Measurements from ENCODE around the gene MTCL1. TPM values are rescaled to one million over a fixed set of nuclear protein-coding genes. Genes with fewer than 3 reads are reported as not detected.
A peak's percentile ranks its signal among the peaks of the same experiment; 100 is the strongest.

MTCL1 gene
- total RNA-seq, 1 donor from 2014 or later, result 54.4 TPM

- peaks cover 53% of the 10 kb centered on the region for H3K4me1 Mint-ChIP-seq (ENCODE audit: low read depth)
- DNase-seq (ENCODE audit: low spot score), result no peak
Observed at GRCh38 chr18:8794156-8794933, 89.0 kb downstream of the MTCL1 start.

DNA sequence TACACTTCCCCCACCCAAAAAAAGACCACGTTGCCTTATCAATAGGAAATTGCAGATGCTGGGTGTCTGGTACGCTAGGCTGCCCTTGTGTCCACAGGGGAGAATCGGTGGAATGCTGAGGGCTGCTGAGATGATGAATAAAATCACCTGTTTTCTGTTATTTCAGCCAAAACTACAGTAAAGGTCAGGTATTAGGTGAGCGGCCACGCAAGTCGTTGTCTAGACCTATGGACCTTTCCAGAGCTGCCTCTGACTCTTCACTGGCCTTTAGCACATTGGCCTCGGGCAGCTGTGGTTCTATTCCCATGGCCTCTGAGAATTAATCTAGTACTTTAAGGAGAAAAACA lies 89.6 kb downstream of the MTCL1 start:
- H3K4me1 Mint-ChIP-seq (ENCODE audit: low read depth), result peaks cover 59% of the 10 kb centered on the region
- peaks cover 9% of the 10 kb centered on the region for H3K36me3 Mint-ChIP-seq (ENCODE audit: low read depth)
- H3K27me3 Mint-ChIP-seq (ENCODE audit: low read depth), result no peaks in the 10 kb centered on the region
- peak overlapping the region; percentile 86 for H3K27ac Mint-ChIP-seq (ENCODE audit: unreplicated experiment)
- no peak for TF ChIP-seq CTCF (IDR thresholded peaks at IDR 0.05)
- no peak for DNase-seq (ENCODE audit: low spot score)
- H3K9me3 Mint-ChIP-seq (ENCODE audit: low read depth), result no peaks in the 10 kb centered on the region
- no peak overlapping the region for H3K4me3 Mint-ChIP-seq (ENCODE audit: unreplicated experiment)

More at GRCh38 chr18:8794156-8794933, 89.0 kb downstream of the MTCL1 start:
- H3K4me3 Mint-ChIP-seq (ENCODE audit: unreplicated experiment), result no peak overlapping the region
- H3K27me3 Mint-ChIP-seq (ENCODE audit: low read depth), result no peaks in the 10 kb centered on the region
- H3K27ac Mint-ChIP-seq (ENCODE audit: unreplicated experiment), result peak overlapping the region; percentile 86
- no peak for TF ChIP-seq CTCF (IDR thresholded peaks at IDR 0.05)
- no peaks in the 10 kb centered on the region for H3K9me3 Mint-ChIP-seq (ENCODE audit: low read depth)
- peaks cover 10% of the 10 kb centered on the region for H3K36me3 Mint-ChIP-seq (ENCODE audit: low read depth)

- H3K9me3 Mint-ChIP-seq (ENCODE audit: low read depth), result no peaks in the 10 kb centered on the region
- peaks cover 9% of the 10 kb centered on the region for H3K36me3 Mint-ChIP-seq (ENCODE audit: low read depth)
- no peaks in the 10 kb centered on the region for H3K27me3 Mint-ChIP-seq (ENCODE audit: low read depth)
- no peak for TF ChIP-seq CTCF (IDR thresholded peaks at IDR 0.05)
- no peak overlapping the region for H3K4me3 Mint-ChIP-seq (ENCODE audit: unreplicated experiment)
- no peak for DNase-seq (ENCODE audit: low spot score)
- H3K27ac Mint-ChIP-seq (ENCODE audit: unreplicated experiment), result no peak overlapping the region
- H3K4me1 Mint-ChIP-seq (ENCODE audit: low read depth), result peaks cover 68% of the 10 kb centered on the region
Observed at GRCh38 chr18:8795586-8796325, 90.4 kb downstream of the MTCL1 start.

GRCh38 chr18:8797206-8797605 lies 91.8 kb downstream of the MTCL1 start:
- Mint-ChIP-seq H3K27ac (ENCODE audit: unreplicated experiment) (peak overlapping the region; percentile 89), H3K27me3 (ENCODE audit: low read depth) (no peaks in the 10 kb centered on the region), H3K4me1 (ENCODE audit: low read depth) (peaks cover 82% of the 10 kb centered on the region), H3K4me3 (ENCODE audit: unreplicated experiment) (no peak overlapping the region), H3K9me3 (ENCODE audit: low read depth) (no peaks in the 10 kb centered on the region), H3K36me3 (ENCODE audit: low read depth) (peaks cover 5% of the 10 kb centered on the region)
- TF ChIP-seq CTCF (IDR thresholded peaks at IDR 0.05), result no peak
- DNase-seq (ENCODE audit: low spot score), result no peak

DNA sequence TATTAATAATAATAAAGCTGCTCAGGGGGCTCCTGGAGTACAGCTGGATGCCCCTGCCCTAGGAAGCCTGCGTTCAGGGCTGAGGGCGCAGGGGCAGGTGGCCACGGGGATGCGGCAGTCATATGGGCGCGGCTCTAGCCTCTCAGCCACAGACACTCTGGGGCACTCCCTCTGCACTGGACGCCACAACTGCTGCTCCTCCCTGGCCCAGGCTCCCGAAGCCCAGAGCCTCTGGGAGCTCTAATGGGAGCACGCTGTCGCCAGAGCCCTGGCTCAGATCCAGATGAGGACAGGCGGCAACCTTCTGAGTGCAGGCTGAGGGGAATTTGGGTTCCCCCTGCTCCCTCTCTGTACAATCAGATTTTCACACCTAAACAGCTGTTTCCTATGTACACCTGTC lies 93.6 kb downstream of the MTCL1 start:
- Mint-ChIP-seq H3K4me3 (ENCODE audit: unreplicated experiment) (no peak overlapping the region), H3K9me3 (ENCODE audit: low read depth) (no peaks in the 10 kb centered on the region), H3K4me1 (ENCODE audit: low read depth) (peaks cover 84% of the 10 kb centered on the region), H3K27me3 (ENCODE audit: low read depth) (no peaks in the 10 kb centered on the region), H3K27ac (ENCODE audit: unreplicated experiment) (peak overlapping the region; percentile 98), H3K36me3 (ENCODE audit: low read depth) (peaks cover 4% of the 10 kb centered on the region)
- no peak for TF ChIP-seq CTCF (IDR thresholded peaks at IDR 0.05)
- DNase-seq (ENCODE audit: low spot score), result no peak

Data from chondrocyte (in vitro differentiated cells).